HEK293 (cell line): ENCODE data around the gene NTMT1.

Source experiments
- ELK4 ChIP-seq: IDR thresholded peaks from 2 replicates; pipeline ENCODE4 v1.6.1; 2011; ENCODE audit warnings: mild to moderate bottlenecking, low read depth, low read length, borderline replicate concordance
- GLIS1 ChIP-seq: fragments of 450-650 bp; formaldehyde crosslinking; IDR thresholded peaks from 2 replicates; pipeline ENCODE4 v1.5.1; 2016; ENCODE audit warnings: missing biosample characterization, missing genetic modification characterization
- MYNN ChIP-seq: fragments of 450-650 bp; formaldehyde crosslinking; IDR thresholded peaks from 2 replicates; pipeline ENCODE4 v1.5.1; 2016; ENCODE audit warnings: missing biosample characterization, missing genetic modification characterization, borderline replicate concordance
- ZFHX2 ChIP-seq: fragments of 450-650 bp; formaldehyde crosslinking; conservative IDR thresholded peaks from 2 replicates; pipeline ENCODE4 v1.5.1; 2016; ENCODE audit warnings: missing biosample characterization, missing genetic modification characterization
- ZNF157 ChIP-seq: fragments of 450-650 bp; formaldehyde crosslinking; IDR thresholded peaks from 2 replicates; pipeline ENCODE4 v1.5.1; 2016; ENCODE audit warnings: missing biosample characterization, missing genetic modification characterization
- ZNF16 ChIP-seq: fragments of 450-650 bp; formaldehyde crosslinking; IDR thresholded peaks from 2 replicates; pipeline ENCODE4 v1.5.1; 2016; ENCODE audit warnings: low read depth, missing biosample characterization, missing genetic modification characterization
- ZNF449 ChIP-seq: fragments of 450-650 bp; formaldehyde crosslinking; IDR thresholded peaks from 2 replicates; pipeline ENCODE4 v1.5.1; 2017; ENCODE audit warnings: missing biosample characterization, mild to moderate bottlenecking, missing genetic modification characterization, moderate library complexity
- ZNF488 ChIP-seq: fragments of 450-650 bp; formaldehyde crosslinking; IDR thresholded peaks from 2 replicates; pipeline ENCODE4 v1.5.1; 2016; ENCODE audit warnings: missing biosample characterization, missing genetic modification characterization
- ZNF585B ChIP-seq: fragments of 450-650 bp; formaldehyde crosslinking; IDR thresholded peaks from 2 replicates; pipeline ENCODE4 v1.5.1; 2016; ENCODE audit warnings: missing biosample characterization, missing genetic modification characterization
- ZNF768 ChIP-seq: fragments of 450-650 bp; formaldehyde crosslinking; IDR thresholded peaks from 2 replicates; pipeline ENCODE4 v1.5.1; 2018; ENCODE audit warnings: missing biosample characterization, mild to moderate bottlenecking, missing genetic modification characterization
- TF ChIP-seq, protein P1 (sequence below): fragments of 450-650 bp; formaldehyde crosslinking; IDR thresholded peaks from 2 replicates; pipeline ENCODE4 v1.5.1; 2016; ENCODE audit warnings: missing biosample characterization, missing genetic modification characterization
- TF ChIP-seq, protein P2 (sequence below): fragments of 450-650 bp; formaldehyde crosslinking; IDR thresholded peaks from 2 replicates; pipeline ENCODE4 v1.5.1; 2016; ENCODE audit warnings: missing biosample characterization, missing genetic modification characterization

GRCh38 chr9:129602598-129603415 is 23.2 kb upstream of the NTMT1 start:
- TF ChIP-seq ZFHX2 (tag by site-specific recombination) (no peak), ZNF449 (tag by site-specific recombination) (no peak), ELK4 (no peak), ZNF488 (no peak), ZNF585B (tag by site-specific recombination) (no peak), GLIS1 (tag by site-specific recombination) (peak; percentile 36; the same call in 1 of the 2 replicates), ZNF157 (tag by site-specific recombination) (no peak), ZNF16 (no peak), ZNF768 (tag by site-specific recombination) (peak; percentile 98; the same call in 1 of the 2 replicates), MYNN (no peak)
- TF ChIP-seq, protein P1, sequence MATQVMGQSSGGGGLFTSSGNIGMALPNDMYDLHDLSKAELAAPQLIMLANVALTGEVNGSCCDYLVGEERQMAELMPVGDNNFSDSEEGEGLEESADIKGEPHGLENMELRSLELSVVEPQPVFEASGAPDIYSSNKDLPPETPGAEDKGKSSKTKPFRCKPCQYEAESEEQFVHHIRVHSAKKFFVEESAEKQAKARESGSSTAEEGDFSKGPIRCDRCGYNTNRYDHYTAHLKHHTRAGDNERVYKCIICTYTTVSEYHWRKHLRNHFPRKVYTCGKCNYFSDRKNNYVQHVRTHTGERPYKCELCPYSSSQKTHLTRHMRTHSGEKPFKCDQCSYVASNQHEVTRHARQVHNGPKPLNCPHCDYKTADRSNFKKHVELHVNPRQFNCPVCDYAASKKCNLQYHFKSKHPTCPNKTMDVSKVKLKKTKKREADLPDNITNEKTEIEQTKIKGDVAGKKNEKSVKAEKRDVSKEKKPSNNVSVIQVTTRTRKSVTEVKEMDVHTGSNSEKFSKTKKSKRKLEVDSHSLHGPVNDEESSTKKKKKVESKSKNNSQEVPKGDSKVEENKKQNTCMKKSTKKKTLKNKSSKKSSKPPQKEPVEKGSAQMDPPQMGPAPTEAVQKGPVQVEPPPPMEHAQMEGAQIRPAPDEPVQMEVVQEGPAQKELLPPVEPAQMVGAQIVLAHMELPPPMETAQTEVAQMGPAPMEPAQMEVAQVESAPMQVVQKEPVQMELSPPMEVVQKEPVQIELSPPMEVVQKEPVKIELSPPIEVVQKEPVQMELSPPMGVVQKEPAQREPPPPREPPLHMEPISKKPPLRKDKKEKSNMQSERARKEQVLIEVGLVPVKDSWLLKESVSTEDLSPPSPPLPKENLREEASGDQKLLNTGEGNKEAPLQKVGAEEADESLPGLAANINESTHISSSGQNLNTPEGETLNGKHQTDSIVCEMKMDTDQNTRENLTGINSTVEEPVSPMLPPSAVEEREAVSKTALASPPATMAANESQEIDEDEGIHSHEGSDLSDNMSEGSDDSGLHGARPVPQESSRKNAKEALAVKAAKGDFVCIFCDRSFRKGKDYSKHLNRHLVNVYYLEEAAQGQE (tag by site-specific recombination): no peak
- TF ChIP-seq, protein P2, sequence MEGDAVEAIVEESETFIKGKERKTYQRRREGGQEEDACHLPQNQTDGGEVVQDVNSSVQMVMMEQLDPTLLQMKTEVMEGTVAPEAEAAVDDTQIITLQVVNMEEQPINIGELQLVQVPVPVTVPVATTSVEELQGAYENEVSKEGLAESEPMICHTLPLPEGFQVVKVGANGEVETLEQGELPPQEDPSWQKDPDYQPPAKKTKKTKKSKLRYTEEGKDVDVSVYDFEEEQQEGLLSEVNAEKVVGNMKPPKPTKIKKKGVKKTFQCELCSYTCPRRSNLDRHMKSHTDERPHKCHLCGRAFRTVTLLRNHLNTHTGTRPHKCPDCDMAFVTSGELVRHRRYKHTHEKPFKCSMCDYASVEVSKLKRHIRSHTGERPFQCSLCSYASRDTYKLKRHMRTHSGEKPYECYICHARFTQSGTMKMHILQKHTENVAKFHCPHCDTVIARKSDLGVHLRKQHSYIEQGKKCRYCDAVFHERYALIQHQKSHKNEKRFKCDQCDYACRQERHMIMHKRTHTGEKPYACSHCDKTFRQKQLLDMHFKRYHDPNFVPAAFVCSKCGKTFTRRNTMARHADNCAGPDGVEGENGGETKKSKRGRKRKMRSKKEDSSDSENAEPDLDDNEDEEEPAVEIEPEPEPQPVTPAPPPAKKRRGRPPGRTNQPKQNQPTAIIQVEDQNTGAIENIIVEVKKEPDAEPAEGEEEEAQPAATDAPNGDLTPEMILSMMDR (tag by site-specific recombination): no peak
